ENCODE measurements around the gene VWA8.

GRCh38 chr13:41586216-41586615, 374.7 kb downstream of the VWA8 start:
- TF ChIP-seq CTCF (IDR thresholded peaks at IDR 0.05; ENCODE audit: low read depth, low read length, missing input control), result no peak
- no peak for TF ChIP-seq JUND (IDR thresholded peaks at IDR 0.05)
- TF ChIP-seq YY1 (IDR thresholded peaks at IDR 0.05), result no peak
